Measurements from ENCODE around the gene REM2.

GRCh38 chr14:22901799-22902198 is 18.8 kb downstream of the REM2 start:
- no peak for TF ChIP-seq EZH2 (IDR thresholded peaks at IDR 0.05; ENCODE audit: insufficient read depth, low read length)
- TF ChIP-seq, protein P1, sequence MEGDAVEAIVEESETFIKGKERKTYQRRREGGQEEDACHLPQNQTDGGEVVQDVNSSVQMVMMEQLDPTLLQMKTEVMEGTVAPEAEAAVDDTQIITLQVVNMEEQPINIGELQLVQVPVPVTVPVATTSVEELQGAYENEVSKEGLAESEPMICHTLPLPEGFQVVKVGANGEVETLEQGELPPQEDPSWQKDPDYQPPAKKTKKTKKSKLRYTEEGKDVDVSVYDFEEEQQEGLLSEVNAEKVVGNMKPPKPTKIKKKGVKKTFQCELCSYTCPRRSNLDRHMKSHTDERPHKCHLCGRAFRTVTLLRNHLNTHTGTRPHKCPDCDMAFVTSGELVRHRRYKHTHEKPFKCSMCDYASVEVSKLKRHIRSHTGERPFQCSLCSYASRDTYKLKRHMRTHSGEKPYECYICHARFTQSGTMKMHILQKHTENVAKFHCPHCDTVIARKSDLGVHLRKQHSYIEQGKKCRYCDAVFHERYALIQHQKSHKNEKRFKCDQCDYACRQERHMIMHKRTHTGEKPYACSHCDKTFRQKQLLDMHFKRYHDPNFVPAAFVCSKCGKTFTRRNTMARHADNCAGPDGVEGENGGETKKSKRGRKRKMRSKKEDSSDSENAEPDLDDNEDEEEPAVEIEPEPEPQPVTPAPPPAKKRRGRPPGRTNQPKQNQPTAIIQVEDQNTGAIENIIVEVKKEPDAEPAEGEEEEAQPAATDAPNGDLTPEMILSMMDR (IDR thresholded peaks at IDR 0.05; ENCODE audit: insufficient read depth, low read depth, low read length) = no peak
